Astrocyte (in vitro differentiated cells and primary cell): ENCODE results near the gene SPPL3. TPM values are rescaled to one million over a fixed set of nuclear protein-coding genes. Genes with fewer than 3 reads are reported as not detected.

ENCODE experiments used
- DNase-seq: peaks from one replicate; pipeline ENCODE4 v3.0.0-alpha.2; 2010; ENCODE audit warnings: low read depth
- FAIRE-seq: peaks from 2 replicates; lab custom pipeline; 2011; peaks lifted over from hg19 to GRCh38; lab: Jason Lieb, UNC
- H2AFZ ChIP-seq: 2 replicates; pipeline ENCODE4 v1.6.0; 2012; ENCODE audit warnings: low read depth, low read length, inconsistent platforms
- H3K27ac ChIP-seq: 2 replicates; pipeline ENCODE4 v1.5.1; 2011; ENCODE audit warnings: low read depth, low read length, inconsistent platforms
- H3K27me3 ChIP-seq: 2 replicates; pipeline ENCODE4 v1.6.0; 2011; ENCODE audit warnings: low read length, inconsistent platforms; ENCODE audit not compliant: insufficient read depth
- H3K36me3 ChIP-seq: 2 replicates; pipeline ENCODE4 v1.5.1; 2011; ENCODE audit warnings: low read length, inconsistent platforms; ENCODE audit not compliant: insufficient read depth
- H3K4me1 ChIP-seq: 2 replicates; pipeline ENCODE4 v1.5.1; 2011; ENCODE audit warnings: low read length, inconsistent platforms; ENCODE audit not compliant: insufficient read depth
- H3K4me2 ChIP-seq: 2 replicates; pipeline ENCODE4 v1.6.0; 2012; ENCODE audit warnings: low read length, inconsistent platforms
- H3K4me3 ChIP-seq: 2 replicates; pipeline ENCODE4 v1.5.1; 2011; ENCODE audit warnings: low read depth, mild to moderate bottlenecking, low read length, inconsistent platforms; ENCODE audit not compliant: insufficient read depth
- H3K79me2 ChIP-seq: 2 replicates; pipeline ENCODE4 v1.6.0; 2012; ENCODE audit warnings: mild to moderate bottlenecking, low read length, inconsistent platforms; ENCODE audit not compliant: insufficient read depth
- H3K9ac ChIP-seq: 2 replicates; pipeline ENCODE4 v1.6.0; 2012; ENCODE audit warnings: mild to moderate bottlenecking, low read length, inconsistent platforms
- H3K9me3 ChIP-seq: 2 replicates; pipeline ENCODE4 v1.5.1; 2012; ENCODE audit warnings: low read depth, mild to moderate bottlenecking, low read length, inconsistent platforms; ENCODE audit not compliant: insufficient read depth
- H4K20me1 ChIP-seq: 2 replicates; pipeline ENCODE4 v1.6.0; 2012; ENCODE audit warnings: low read length, inconsistent platforms; ENCODE audit not compliant: insufficient read depth
- H3K27ac Mint-ChIP-seq: one replicate; pipeline ENCODE4 v1.8.0; 2021; ENCODE audit warnings: mild to moderate bottlenecking, mixed read lengths; ENCODE audit not compliant: unreplicated experiment
- H3K27me3 Mint-ChIP-seq: one replicate; pipeline ENCODE4 v1.8.0; 2021; ENCODE audit warnings: low read depth, mixed read lengths; ENCODE audit not compliant: unreplicated experiment
- H3K36me3 Mint-ChIP-seq: one replicate; pipeline ENCODE4 v1.8.0; 2021; ENCODE audit warnings: low read depth, mixed read lengths; ENCODE audit not compliant: unreplicated experiment
- H3K4me1 Mint-ChIP-seq: one replicate; pipeline ENCODE4 v1.8.0; 2021; ENCODE audit warnings: low read depth, mixed read lengths; ENCODE audit not compliant: unreplicated experiment
- H3K4me3 Mint-ChIP-seq: one replicate; pipeline ENCODE4 v1.8.0; 2021; ENCODE audit warnings: mild to moderate bottlenecking, moderate library complexity, mixed read lengths; ENCODE audit not compliant: unreplicated experiment
- H3K9me3 Mint-ChIP-seq: one replicate; pipeline ENCODE4 v1.8.0; 2021; ENCODE audit warnings: mild to moderate bottlenecking, mixed read lengths; ENCODE audit not compliant: unreplicated experiment
- EZH2 ChIP-seq: IDR thresholded peaks from 2 replicates; pipeline ENCODE4 v1.6.1; 2012; ENCODE audit warnings: mild to moderate bottlenecking, low read length, inconsistent platforms; ENCODE audit not compliant: insufficient read depth
- total RNA-seq: library from RNA; stranded (reverse); gene quantifications from 2 replicates; pipeline ENCODE4 v1.2.1, GENCODE V29; 2021
- TF ChIP-seq, protein P1 (sequence below): IDR thresholded peaks from 2 replicates; pipeline ENCODE4 v1.5.1; 2011; ENCODE audit warnings: low read depth, mild to moderate bottlenecking, inconsistent platforms, low read length, moderate library complexity; ENCODE audit not compliant: insufficient read depth

Gene SPPL3
- total RNA-seq, 1 donor from 2014 or later, result 48.3 TPM

DNA sequence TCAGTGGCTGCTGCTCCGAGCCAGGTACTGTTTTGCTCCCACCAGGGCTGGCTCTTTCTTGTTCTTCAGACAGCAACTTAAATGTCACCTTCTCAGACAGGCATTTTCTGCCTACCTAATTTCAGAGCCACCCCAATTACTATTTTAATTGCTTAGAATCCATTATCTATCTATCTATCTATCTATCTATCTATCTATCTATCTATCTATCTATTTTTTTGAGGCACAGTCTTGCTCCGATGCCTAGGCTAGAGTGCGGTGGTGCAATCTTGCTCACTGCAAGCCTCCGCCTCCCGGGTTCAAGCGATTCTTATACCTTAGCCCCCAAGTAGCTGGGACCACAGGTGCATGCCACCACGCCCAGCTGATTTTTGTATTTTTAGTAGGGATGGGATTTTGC, 58.5 kb downstream of the SPPL3 start:
- H3K9me3 Mint-ChIP-seq, result no peaks in the 10 kb centered on the region
- H3K27me3 Mint-ChIP-seq, result no peaks in the 10 kb centered on the region

DNA sequence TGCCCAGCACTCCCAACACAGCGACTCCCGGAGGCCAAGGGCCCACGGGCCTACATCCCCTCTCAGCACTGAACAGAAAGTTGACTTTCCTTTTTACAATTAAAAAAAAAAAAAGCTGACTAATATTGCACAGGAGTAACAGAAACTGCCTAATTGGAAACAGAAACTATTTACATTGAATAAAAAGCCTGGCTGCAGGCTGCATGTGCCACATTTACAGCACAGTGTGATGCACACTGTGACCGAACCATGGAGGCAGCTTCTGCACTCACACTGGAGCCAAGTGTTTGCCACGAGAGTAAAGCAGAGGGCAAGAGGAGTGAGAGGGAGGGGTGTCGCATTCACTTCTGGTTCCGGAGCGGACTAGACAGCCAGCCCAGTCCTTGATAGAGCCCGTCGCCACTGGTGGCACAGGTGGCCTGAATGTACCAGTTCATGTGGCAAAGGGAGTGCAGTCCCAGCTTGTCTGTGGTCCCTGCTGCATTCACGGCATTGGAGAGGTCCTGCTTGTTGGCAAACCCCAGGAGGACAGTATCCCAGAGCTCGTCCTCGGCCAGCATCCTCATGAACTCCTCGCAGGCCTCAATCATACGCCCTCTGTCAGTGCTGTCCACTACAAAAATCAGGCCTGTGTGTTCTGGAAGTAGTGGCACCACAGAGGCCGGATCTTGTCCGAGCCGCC, 59.2 kb downstream of the SPPL3 start:
- H3K4me2 ChIP-seq, result no peak overlapping the region
- H3K27ac ChIP-seq, result no peak overlapping the region
- H3K27me3 ChIP-seq, result no peaks in the 10 kb centered on the region
- H2AFZ ChIP-seq, result no peak overlapping the region
- peaks cover 56% of the 10 kb centered on the region for H4K20me1 ChIP-seq
- no peak overlapping the region for H3K4me3 ChIP-seq
- H3K36me3 ChIP-seq, result no peaks in the 10 kb centered on the region
- TF ChIP-seq, protein P1, sequence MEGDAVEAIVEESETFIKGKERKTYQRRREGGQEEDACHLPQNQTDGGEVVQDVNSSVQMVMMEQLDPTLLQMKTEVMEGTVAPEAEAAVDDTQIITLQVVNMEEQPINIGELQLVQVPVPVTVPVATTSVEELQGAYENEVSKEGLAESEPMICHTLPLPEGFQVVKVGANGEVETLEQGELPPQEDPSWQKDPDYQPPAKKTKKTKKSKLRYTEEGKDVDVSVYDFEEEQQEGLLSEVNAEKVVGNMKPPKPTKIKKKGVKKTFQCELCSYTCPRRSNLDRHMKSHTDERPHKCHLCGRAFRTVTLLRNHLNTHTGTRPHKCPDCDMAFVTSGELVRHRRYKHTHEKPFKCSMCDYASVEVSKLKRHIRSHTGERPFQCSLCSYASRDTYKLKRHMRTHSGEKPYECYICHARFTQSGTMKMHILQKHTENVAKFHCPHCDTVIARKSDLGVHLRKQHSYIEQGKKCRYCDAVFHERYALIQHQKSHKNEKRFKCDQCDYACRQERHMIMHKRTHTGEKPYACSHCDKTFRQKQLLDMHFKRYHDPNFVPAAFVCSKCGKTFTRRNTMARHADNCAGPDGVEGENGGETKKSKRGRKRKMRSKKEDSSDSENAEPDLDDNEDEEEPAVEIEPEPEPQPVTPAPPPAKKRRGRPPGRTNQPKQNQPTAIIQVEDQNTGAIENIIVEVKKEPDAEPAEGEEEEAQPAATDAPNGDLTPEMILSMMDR, result no peak
- no peak for TF ChIP-seq EZH2
- Mint-ChIP-seq H3K27me3 (no peaks in the 10 kb centered on the region), H3K27ac (no peak overlapping the region), H3K36me3 (no peaks in the 10 kb centered on the region), H3K4me3 (no peak overlapping the region), H3K9me3 (no peaks in the 10 kb centered on the region), H3K4me1 (peaks cover 15% of the 10 kb centered on the region)
- H3K9ac ChIP-seq, result no peak overlapping the region
- H3K79me2 ChIP-seq, result peaks cover 29% of the 10 kb centered on the region
- DNase-seq, result no peak
- H3K4me1 ChIP-seq, result peaks cover 5% of the 10 kb centered on the region
- no peaks in the 10 kb centered on the region for H3K9me3 ChIP-seq
- FAIRE-seq, result no peak

More for the DNA sequence above, 58.5 kb downstream of the SPPL3 start:
- H2AFZ ChIP-seq, result no peak overlapping the region
- H3K79me2 ChIP-seq, result peaks cover 26% of the 10 kb centered on the region
- FAIRE-seq, result no peak
- H3K9me3 ChIP-seq, result no peaks in the 10 kb centered on the region
- TF ChIP-seq EZH2, result no peak
- TF ChIP-seq, protein P1, result no peak
- peaks cover 11% of the 10 kb centered on the region for H3K4me1 ChIP-seq
- H4K20me1 ChIP-seq, result peaks cover 64% of the 10 kb centered on the region
- H3K27ac ChIP-seq, result no peak overlapping the region
- no peak overlapping the region for H3K4me3 Mint-ChIP-seq
- no peaks in the 10 kb centered on the region for H3K27me3 ChIP-seq
- no peaks in the 10 kb centered on the region for H3K36me3 Mint-ChIP-seq
- no peaks in the 10 kb centered on the region for H3K36me3 ChIP-seq
- no peak overlapping the region for H3K4me3 ChIP-seq
- no peak overlapping the region for H3K4me2 ChIP-seq
- H3K27ac Mint-ChIP-seq, result no peak overlapping the region
- no peak overlapping the region for H3K9ac ChIP-seq
- DNase-seq, result no peak
- H3K4me1 Mint-ChIP-seq, result peaks cover 22% of the 10 kb centered on the region

DNA sequence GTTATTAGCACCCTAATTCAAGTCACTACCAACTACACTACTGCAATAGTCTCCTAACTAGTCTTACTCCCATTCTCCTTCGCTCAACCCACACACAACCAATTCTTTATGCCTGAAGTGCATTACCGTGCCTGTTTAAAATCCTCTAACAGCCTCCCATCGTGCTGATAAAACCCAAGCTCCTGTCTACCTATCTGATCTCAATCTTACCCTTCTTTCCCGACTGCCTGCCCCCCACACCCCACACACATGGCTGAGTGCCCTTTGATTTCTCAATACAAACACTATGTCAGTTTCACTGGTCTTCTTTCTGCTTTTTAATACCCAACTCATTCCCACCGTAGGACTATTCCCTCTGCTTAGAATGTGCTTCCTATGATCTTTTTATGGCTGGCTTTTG, 59.9 kb downstream of the SPPL3 start:
- H3K79me2 ChIP-seq, result peaks cover 29% of the 10 kb centered on the region
- H3K9me3 ChIP-seq, result no peaks in the 10 kb centered on the region
- no peak overlapping the region for H3K27ac ChIP-seq
- no peak overlapping the region for H3K9ac ChIP-seq
- TF ChIP-seq, protein P1, result no peak
- no peak for TF ChIP-seq EZH2
- H4K20me1 ChIP-seq, result peaks cover 50% of the 10 kb centered on the region
- DNase-seq (no peak), FAIRE-seq (no peak)
- no peak overlapping the region for H3K27ac Mint-ChIP-seq
- no peaks in the 10 kb centered on the region for H3K9me3 Mint-ChIP-seq
- H3K36me3 ChIP-seq, result no peaks in the 10 kb centered on the region
- H2AFZ ChIP-seq, result no peak overlapping the region
- no peaks in the 10 kb centered on the region for H3K27me3 Mint-ChIP-seq
- H3K36me3 Mint-ChIP-seq, result no peaks in the 10 kb centered on the region
- no peaks in the 10 kb centered on the region for H3K4me1 ChIP-seq
- no peak overlapping the region for H3K4me2 ChIP-seq
- no peaks in the 10 kb centered on the region for H3K27me3 ChIP-seq
- peaks cover 9% of the 10 kb centered on the region for H3K4me1 Mint-ChIP-seq
- H3K4me3 Mint-ChIP-seq, result no peak overlapping the region
- H3K4me3 ChIP-seq, result no peak overlapping the region
